GM23338 (cell line): ENCODE measurements around the gene TRPM3. TPM values are rescaled to one million over a fixed set of nuclear protein-coding genes. Genes with fewer than 3 reads are reported as not detected.
A peak's percentile ranks its signal among the peaks of the same experiment; 100 is the strongest.

Experiments used
- ATAC-seq: fragments of 200-7000 bp; cut with Tn5 transposase; 3 replicates; pipeline ENCODE4 v1.9.1; 2020
- DNase-seq: peaks from one replicate; pipeline ENCODE4 v3.0.0-alpha.2; 2015; ENCODE audit warnings: low spot score
- H2AFZ ChIP-seq: fragments of 200-600 bp; sonication (generic); 2 replicates; pipeline ENCODE4 v1.8.0; 2016; ENCODE audit warnings: antibody characterized with exemption, mild to moderate bottlenecking, moderate library complexity
- H3F3A ChIP-seq: fragments of 200-600 bp; sonication (generic); replicated peaks from 2 replicates; pipeline ENCODE4 v1.8.0; 2017; ENCODE audit warnings: antibody characterized with exemption, mixed run types, low read depth
- H3K27ac ChIP-seq: fragments of 200-600 bp; sonication (generic); 2 replicates; pipeline ENCODE4 v1.6.1; 2016; ENCODE audit warnings: low read depth
- H3K27me3 ChIP-seq: fragments of 200-600 bp; sonication (generic); 2 replicates; pipeline ENCODE4 v1.8.0; 2016; ENCODE audit warnings: mild to moderate bottlenecking, mixed run types, moderate library complexity; ENCODE audit not compliant: insufficient read depth
- H3K36me3 ChIP-seq: fragments of 200-600 bp; sonication (generic); 2 replicates; pipeline ENCODE4 v1.8.0; 2016; ENCODE audit warnings: mild to moderate bottlenecking; ENCODE audit not compliant: insufficient read depth
- H3K4me1 ChIP-seq: fragments of 200-600 bp; sonication (generic); 2 replicates; pipeline ENCODE4 v1.8.0; 2016; ENCODE audit warnings: mild to moderate bottlenecking, moderate library complexity; ENCODE audit not compliant: insufficient read depth
- H3K4me2 ChIP-seq: fragments of 200-600 bp; sonication (generic); 2 replicates; pipeline ENCODE4 v1.7.1; 2017; ENCODE audit warnings: mixed run types
- H3K4me3 ChIP-seq: fragments of 200-600 bp; sonication (generic); 2 replicates; pipeline ENCODE4 v1.6.1; 2016; ENCODE audit warnings: mixed run types
- H3K79me2 ChIP-seq: fragments of 200-600 bp; sonication (generic); replicated peaks from 2 replicates; pipeline ENCODE4 v1.8.0; 2017; ENCODE audit warnings: mild to moderate bottlenecking; ENCODE audit not compliant: insufficient read depth
- H3K9me2 ChIP-seq: fragments of 200-600 bp; sonication (generic); 2 replicates; pipeline ENCODE4 v1.8.0; 2017; ENCODE audit not compliant: insufficient read depth
- H4K20me1 ChIP-seq: fragments of 200-600 bp; sonication (generic); replicated peaks from 2 replicates; pipeline ENCODE4 v1.8.0; 2017; ENCODE audit warnings: mild to moderate bottlenecking; ENCODE audit not compliant: insufficient read depth
- H3K27ac Mint-ChIP-seq: 2 replicates; pipeline ENCODE4 v1.8.0; 2020; ENCODE audit warnings: inconsistent platforms, mild to moderate bottlenecking, moderate library complexity, mixed read lengths
- H3K27me3 Mint-ChIP-seq: 3 replicates; pipeline ENCODE4 v1.8.0; 2022; ENCODE audit warnings: low read depth, mild to moderate bottlenecking, moderate library complexity, mixed read lengths, inconsistent platforms; ENCODE audit not compliant: insufficient read depth, poor library complexity
- H3K36me3 Mint-ChIP-seq: 3 replicates; pipeline ENCODE4 v1.8.0; 2021; ENCODE audit warnings: low read depth, mild to moderate bottlenecking, inconsistent platforms, moderate library complexity, mixed read lengths
- H3K4me1 Mint-ChIP-seq: 3 replicates; pipeline ENCODE4 v1.8.0; 2020; ENCODE audit warnings: mild to moderate bottlenecking, inconsistent platforms, mixed read lengths
- H3K4me3 Mint-ChIP-seq: 3 replicates; pipeline ENCODE4 v1.8.0; 2021; ENCODE audit warnings: moderate library complexity, mild to moderate bottlenecking, inconsistent platforms, mixed read lengths
- H3K9me3 Mint-ChIP-seq: 3 replicates; pipeline ENCODE4 v1.8.0; 2020; ENCODE audit warnings: moderate library complexity, mild to moderate bottlenecking, inconsistent platforms, mixed read lengths
- CREB1 ChIP-seq: fragments of 250-450 bp; sonication (Bioruptor Pico); IDR thresholded peaks from 2 replicates; pipeline ENCODE4 v1.5.0; 2020; ENCODE audit warnings: low read depth, mild to moderate bottlenecking, moderate library complexity
- EZH2phosphoT487 ChIP-seq: fragments of 200-600 bp; sonication (generic); IDR thresholded peaks from one replicate; pipeline ENCODE4 v1.8.1; 2018; ENCODE audit warnings: antibody characterized with exemption; ENCODE audit not compliant: unreplicated experiment
- JUNB ChIP-seq: IDR thresholded peaks from one replicate; pipeline ENCODE4 v1.6.1; 2016; ENCODE audit warnings: antibody characterized with exemption; ENCODE audit not compliant: unreplicated experiment
- STAT1 ChIP-seq: IDR thresholded peaks from one replicate; pipeline ENCODE4 v1.6.1; 2016; ENCODE audit warnings: antibody characterized with exemption; ENCODE audit not compliant: unreplicated experiment
- ZNF114 ChIP-seq: fragments of 250-450 bp; sonication (Bioruptor Pico); IDR thresholded peaks from 2 replicates; pipeline ENCODE4 v1.5.0; 2020; ENCODE audit warnings: mild to moderate bottlenecking, moderate library complexity
- ZNF331 ChIP-seq: fragments of 250-450 bp; sonication (Bioruptor Pico); IDR thresholded peaks from 2 replicates; pipeline ENCODE4 v1.5.0; 2020; ENCODE audit warnings: low read depth, mild to moderate bottlenecking, moderate library complexity
- polyA plus RNA-seq: library from polyadenylated mRNA; unstranded; fragments of >200 nt; fragmentation: Nextera tagmentation; extraction: Ambion mirVana; gene quantifications from 2 replicates; pipeline ENCODE4 v1.2.1, GENCODE V29; 2016
- total RNA-seq: library from RNA; depleted of rRNA; stranded (reverse); fragments of >200 nt; shearing (Covaris generic); gene quantifications from 2 replicates; pipeline ENCODE4 v1.2.3, GENCODE V29; 2014
- TF ChIP-seq, protein P1 (sequence below): IDR thresholded peaks from one replicate; pipeline ENCODE4 v1.6.1; 2018; ENCODE audit warnings: antibody characterized with exemption; ENCODE audit not compliant: unreplicated experiment
- TF ChIP-seq, protein P2 (sequence below): IDR thresholded peaks from 2 replicates; pipeline ENCODE4 v1.6.1; 2016; ENCODE audit warnings: antibody characterized with exemption
- TF ChIP-seq, protein P3 (sequence below), 2 experiments: fragments of 200-600 bp in 1 of 2; sonication (generic) in 1 of 2; conservative IDR thresholded peaks; 2 replicates each; pipeline versions ENCODE4 v1.5.1 to v1.6.1; 2016 to 2017; ENCODE audit warnings: antibody characterized with exemption in 2 of 2, low read depth in 2 of 2, mild to moderate bottlenecking in 2 of 2, moderate library complexity in 1 of 2

Gene TRPM3
- total and polyA plus RNA-seq, 2 experiments from 2014 or later = 2.8 to 8.2 TPM

DNA sequence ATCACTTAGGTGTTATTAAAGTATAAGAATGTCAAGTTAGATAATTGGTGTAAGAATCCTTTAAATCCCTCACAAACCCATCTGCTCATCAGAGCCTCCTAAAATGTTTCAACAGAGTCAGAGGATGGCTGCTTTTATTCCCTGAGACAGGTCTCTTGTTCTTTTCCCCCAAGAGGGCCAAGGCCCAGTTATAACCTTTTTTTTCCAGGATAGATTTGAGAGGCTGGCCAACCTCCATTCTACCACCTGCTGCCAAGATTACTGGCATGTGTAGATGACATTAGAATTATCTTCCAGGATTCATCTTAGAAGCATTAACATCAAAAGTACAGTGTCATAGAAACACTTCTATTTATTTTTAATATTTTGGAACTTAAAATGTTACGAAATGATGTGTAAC is 305.1 kb downstream of the TRPM3 start (continued):
- TF ChIP-seq, protein P1, sequence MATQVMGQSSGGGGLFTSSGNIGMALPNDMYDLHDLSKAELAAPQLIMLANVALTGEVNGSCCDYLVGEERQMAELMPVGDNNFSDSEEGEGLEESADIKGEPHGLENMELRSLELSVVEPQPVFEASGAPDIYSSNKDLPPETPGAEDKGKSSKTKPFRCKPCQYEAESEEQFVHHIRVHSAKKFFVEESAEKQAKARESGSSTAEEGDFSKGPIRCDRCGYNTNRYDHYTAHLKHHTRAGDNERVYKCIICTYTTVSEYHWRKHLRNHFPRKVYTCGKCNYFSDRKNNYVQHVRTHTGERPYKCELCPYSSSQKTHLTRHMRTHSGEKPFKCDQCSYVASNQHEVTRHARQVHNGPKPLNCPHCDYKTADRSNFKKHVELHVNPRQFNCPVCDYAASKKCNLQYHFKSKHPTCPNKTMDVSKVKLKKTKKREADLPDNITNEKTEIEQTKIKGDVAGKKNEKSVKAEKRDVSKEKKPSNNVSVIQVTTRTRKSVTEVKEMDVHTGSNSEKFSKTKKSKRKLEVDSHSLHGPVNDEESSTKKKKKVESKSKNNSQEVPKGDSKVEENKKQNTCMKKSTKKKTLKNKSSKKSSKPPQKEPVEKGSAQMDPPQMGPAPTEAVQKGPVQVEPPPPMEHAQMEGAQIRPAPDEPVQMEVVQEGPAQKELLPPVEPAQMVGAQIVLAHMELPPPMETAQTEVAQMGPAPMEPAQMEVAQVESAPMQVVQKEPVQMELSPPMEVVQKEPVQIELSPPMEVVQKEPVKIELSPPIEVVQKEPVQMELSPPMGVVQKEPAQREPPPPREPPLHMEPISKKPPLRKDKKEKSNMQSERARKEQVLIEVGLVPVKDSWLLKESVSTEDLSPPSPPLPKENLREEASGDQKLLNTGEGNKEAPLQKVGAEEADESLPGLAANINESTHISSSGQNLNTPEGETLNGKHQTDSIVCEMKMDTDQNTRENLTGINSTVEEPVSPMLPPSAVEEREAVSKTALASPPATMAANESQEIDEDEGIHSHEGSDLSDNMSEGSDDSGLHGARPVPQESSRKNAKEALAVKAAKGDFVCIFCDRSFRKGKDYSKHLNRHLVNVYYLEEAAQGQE = no peak
- TF ChIP-seq, protein P2, sequence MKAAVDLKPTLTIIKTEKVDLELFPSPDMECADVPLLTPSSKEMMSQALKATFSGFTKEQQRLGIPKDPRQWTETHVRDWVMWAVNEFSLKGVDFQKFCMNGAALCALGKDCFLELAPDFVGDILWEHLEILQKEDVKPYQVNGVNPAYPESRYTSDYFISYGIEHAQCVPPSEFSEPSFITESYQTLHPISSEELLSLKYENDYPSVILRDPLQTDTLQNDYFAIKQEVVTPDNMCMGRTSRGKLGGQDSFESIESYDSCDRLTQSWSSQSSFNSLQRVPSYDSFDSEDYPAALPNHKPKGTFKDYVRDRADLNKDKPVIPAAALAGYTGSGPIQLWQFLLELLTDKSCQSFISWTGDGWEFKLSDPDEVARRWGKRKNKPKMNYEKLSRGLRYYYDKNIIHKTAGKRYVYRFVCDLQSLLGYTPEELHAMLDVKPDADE = no peak
- TF ChIP-seq ZNF114 (no peak), CREB1 (no peak), EZH2phosphoT487 (no peak), ZNF331 (no peak), STAT1 (no peak)

DNA sequence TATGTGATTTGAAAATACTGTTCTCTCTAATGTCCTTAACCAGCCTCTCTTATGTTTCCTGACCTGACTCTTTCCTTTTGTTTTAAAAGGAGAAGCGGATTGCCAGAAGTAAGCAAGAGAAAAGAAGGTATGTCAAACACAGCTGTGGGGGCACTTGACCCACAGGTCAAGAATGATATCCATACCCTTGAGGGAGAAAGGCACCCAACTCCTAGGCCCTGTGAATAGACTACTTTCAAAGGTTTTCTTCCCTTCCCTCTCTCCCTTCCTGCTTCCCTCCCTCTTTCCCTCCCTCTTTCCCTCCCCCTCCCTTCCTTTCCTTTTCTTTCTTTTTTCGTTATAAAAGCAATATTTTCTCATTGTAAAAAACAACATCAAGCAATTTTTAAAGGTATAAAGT is 306.8 kb downstream of the TRPM3 start:
- DNase-seq = peak; percentile 61
- H3K36me3 ChIP-seq = 0 out of 2 replicates have a peak, but pooled peaks cover 3% of the 10 kb centered on the region
- Mint-ChIP-seq H3K4me1 (peaks cover 21% of the 10 kb centered on the region; the same call in 2 of the 3 replicates), H3K27ac (no peak overlapping the region), H3K4me3 (no peak overlapping the region), H3K9me3 (no peaks in the 10 kb centered on the region), H3K36me3 (no peaks in the 10 kb centered on the region; the same call in 2 of the 3 replicates), H3K27me3 (no peaks in the 10 kb centered on the region)
- H3K27me3 ChIP-seq = no peaks in the 10 kb centered on the region
- H3K79me2 ChIP-seq = no peaks in the 10 kb centered on the region
- no peak overlapping the region for H2AFZ ChIP-seq
- H3K9me2 ChIP-seq = no peaks in the 10 kb centered on the region
- H3K27ac ChIP-seq = no peak overlapping the region
- H4K20me1 ChIP-seq = no peaks in the 10 kb centered on the region
- no peak overlapping the region for H3K4me3 ChIP-seq
- peak; percentile 86 for ATAC-seq
- no peaks in the 10 kb centered on the region for H3F3A ChIP-seq
- no peak overlapping the region for H3K4me2 ChIP-seq
- peaks cover 4% of the 10 kb centered on the region; the same call in 1 of the 2 replicates for H3K4me1 ChIP-seq
- TF ChIP-seq, protein P2 = no peak
- TF ChIP-seq, protein P1 = no peak
- TF ChIP-seq STAT1 (no peak), JUNB (no peak)
- TF ChIP-seq, protein P3, sequence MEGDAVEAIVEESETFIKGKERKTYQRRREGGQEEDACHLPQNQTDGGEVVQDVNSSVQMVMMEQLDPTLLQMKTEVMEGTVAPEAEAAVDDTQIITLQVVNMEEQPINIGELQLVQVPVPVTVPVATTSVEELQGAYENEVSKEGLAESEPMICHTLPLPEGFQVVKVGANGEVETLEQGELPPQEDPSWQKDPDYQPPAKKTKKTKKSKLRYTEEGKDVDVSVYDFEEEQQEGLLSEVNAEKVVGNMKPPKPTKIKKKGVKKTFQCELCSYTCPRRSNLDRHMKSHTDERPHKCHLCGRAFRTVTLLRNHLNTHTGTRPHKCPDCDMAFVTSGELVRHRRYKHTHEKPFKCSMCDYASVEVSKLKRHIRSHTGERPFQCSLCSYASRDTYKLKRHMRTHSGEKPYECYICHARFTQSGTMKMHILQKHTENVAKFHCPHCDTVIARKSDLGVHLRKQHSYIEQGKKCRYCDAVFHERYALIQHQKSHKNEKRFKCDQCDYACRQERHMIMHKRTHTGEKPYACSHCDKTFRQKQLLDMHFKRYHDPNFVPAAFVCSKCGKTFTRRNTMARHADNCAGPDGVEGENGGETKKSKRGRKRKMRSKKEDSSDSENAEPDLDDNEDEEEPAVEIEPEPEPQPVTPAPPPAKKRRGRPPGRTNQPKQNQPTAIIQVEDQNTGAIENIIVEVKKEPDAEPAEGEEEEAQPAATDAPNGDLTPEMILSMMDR (conservative IDR thresholded peaks at IDR 0.05; ENCODE audit: low read depth in 2 of 2) = no peak
